ENCODE results near the gene NFIB.
A peak's percentile ranks its signal among the peaks of the same experiment; 100 is the strongest.

The NFIB gene

GRCh38 chr9:14058325-14058688, 255.6 kb downstream of the NFIB start:
- no peak for DNase-seq

GRCh38 chr9:14057368-14058324, 256.3 kb downstream of the NFIB start:
- DNase-seq = peak; percentile 51

- DNase-seq = peak; percentile 38
These were observed 257.6 kb downstream of the NFIB start for GRCh38 chr9:14056316-14056861.

- DNase-seq = no peak
These were observed 259.8 kb downstream of the NFIB start for GRCh38 chr9:14054096-14054495.

- no peak for DNase-seq
These were observed 261.6 kb downstream of the NFIB start for GRCh38 chr9:14052359-14052758.

- peak; percentile 23 for DNase-seq
These were observed 262.5 kb downstream of the NFIB start for GRCh38 chr9:14051419-14051818.

GRCh38 chr9:14043483-14043882, 270.5 kb downstream of the NFIB start:
- peak; percentile 13 for DNase-seq

GRCh38 chr9:14037331-14037730, 276.6 kb downstream of the NFIB start:
- no peak for DNase-seq

GRCh38 chr9:14033067-14033466, 280.9 kb downstream of the NFIB start:
- no peak for DNase-seq
